ENCODE data around the gene SMAD7.

SMAD7 gene

DNA sequence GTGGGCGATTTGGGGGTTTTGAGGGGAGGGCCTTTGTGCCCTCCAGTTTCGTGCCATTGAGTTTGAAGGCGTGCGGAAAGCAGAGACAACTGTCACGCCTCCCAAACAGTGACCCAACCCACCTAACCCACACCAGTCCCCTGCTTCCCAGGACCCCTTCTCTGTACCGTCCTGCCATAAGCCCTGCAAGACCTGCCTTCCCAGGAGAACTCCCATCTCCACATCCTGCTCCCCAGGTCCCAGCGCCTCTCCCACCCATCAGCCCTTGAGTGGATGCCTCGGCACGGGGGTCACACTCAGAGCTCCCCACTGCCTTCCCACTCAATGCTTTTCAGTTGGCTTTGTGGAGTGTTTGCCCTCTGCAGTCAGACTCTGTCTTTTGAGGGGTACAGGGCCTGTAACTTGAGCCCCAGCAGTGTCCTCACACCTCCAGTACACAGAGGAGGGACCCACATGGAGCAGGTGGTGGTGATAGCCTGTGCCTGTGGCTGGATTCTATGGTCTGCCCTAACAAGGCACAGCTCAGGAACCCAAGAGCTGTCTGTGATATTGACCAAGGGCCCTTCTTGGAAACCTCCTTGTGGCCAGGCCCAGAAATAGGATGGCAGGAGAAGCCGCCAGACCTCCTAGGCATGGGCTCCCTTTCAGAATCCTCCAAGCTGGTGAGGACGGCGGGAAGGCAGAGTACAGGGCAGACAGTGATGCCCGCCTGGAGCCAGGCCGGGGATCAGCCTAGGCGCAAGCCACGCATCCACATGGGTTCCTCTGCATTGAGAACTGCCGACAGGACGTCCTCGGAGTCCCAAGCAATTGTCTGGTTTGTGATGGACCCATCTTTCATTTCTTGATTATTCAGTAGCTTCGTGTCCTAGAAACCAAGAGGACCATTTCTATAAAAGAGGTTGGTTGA is 44.4 kb upstream of the SMAD7 start:
- H3K4me3 ChIP-seq (ENCODE audit: low read depth, low read length): no peak overlapping the region
- DNase-seq (ENCODE audit: low read depth): no peak
- TF ChIP-seq, protein P1, sequence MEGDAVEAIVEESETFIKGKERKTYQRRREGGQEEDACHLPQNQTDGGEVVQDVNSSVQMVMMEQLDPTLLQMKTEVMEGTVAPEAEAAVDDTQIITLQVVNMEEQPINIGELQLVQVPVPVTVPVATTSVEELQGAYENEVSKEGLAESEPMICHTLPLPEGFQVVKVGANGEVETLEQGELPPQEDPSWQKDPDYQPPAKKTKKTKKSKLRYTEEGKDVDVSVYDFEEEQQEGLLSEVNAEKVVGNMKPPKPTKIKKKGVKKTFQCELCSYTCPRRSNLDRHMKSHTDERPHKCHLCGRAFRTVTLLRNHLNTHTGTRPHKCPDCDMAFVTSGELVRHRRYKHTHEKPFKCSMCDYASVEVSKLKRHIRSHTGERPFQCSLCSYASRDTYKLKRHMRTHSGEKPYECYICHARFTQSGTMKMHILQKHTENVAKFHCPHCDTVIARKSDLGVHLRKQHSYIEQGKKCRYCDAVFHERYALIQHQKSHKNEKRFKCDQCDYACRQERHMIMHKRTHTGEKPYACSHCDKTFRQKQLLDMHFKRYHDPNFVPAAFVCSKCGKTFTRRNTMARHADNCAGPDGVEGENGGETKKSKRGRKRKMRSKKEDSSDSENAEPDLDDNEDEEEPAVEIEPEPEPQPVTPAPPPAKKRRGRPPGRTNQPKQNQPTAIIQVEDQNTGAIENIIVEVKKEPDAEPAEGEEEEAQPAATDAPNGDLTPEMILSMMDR (conservative IDR thresholded peaks at IDR 0.05; ENCODE audit: low read depth, low read length): no peak

DNA sequence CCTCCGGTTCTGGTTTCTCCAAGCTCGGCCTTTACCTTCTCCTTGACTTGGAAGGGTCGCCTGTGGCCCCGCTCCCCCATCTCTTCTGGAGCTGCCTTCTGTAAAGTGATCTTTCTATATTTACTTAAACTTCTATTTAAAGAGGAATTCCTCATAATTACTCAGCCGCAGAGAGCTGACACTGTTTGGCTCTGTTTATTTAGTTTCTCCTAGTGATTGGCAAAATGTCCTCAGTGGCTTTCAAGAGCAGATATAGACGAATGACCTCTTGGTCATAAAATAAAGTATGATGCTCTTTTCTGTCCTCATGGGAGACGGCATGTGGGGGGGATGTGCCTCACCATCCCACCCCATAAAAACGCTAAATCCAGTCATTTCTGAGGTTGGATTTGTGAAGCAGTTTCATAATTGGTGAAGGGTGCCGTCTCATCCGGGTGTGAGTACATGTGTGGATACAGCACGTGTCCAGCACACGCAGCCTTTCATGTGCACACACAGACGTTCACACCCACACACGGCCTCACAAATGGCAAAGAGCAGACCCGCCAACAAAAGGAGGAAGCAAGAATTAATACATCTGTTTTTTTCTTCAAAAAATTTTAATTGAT is 43.4 kb upstream of the SMAD7 start:
- TF ChIP-seq, protein P1 (conservative IDR thresholded peaks at IDR 0.05; ENCODE audit: low read depth, low read length): no peak
- peak; percentile 87 for DNase-seq (ENCODE audit: low read depth)
- H3K4me3 ChIP-seq (ENCODE audit: low read depth, low read length): no peak overlapping the region

DNA sequence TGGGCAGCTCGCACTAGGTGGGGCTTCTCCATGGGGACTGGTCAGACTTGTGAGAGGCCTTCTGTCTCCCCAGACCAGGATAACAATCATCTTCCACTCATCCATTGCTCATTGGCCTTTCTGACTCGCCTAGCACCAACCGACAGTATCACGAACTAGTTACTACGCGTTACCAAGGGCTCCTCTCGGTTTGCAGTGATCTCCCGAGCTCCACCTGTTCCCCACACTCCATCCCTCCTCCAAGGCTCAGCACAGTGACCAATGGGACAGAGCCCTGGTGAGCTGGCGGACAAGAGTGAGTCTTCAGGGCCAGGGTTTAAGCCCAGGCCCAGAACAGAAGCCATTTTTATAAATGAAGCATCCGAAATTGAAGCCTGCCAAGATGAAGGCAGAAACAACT is 42.8 kb upstream of the SMAD7 start:
- TF ChIP-seq, protein P1 (conservative IDR thresholded peaks at IDR 0.05; ENCODE audit: low read depth, low read length): no peak
- H3K4me3 ChIP-seq (ENCODE audit: low read depth, low read length): no peak overlapping the region
- DNase-seq (ENCODE audit: low read depth): no peak

DNA sequence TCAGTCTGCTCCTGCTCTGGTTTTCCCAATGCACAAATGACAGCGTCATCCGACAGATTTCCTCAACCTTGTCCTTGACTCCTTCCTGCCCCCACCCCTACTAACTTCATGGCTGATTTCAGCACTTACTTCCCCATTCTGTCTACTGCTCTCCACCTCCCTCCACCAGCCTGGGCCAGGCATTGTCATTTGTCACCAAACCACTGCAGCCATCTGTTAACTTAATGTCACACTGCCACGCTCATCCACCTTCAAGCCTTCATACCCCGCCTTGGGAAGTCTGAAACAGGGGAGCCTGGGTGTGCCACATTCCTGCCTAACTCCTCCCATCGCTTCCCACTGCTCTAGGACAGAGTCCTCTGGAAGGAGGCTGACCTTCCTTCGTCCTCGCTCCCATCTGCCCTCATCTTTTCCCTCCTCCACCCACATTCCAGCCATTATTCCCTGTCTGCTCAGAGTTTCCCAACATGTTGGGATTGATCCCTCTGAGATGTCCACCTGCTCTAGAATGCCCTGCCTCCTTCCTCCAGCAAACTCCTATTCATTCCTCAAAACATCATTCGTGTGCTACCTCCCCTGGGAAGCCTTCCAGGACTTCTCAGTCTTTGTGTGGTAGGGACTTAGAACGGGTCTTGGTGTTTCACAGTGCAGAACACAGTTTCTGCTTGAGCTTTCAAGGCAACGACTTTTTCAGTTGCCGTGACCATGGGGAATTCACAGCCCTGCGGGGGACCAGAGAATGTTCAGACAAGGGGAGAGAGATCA is 42.2 kb upstream of the SMAD7 start:
- DNase-seq (ENCODE audit: low read depth): no peak
- TF ChIP-seq, protein P1 (conservative IDR thresholded peaks at IDR 0.05; ENCODE audit: low read depth, low read length): no peak
- no peak overlapping the region for H3K4me3 ChIP-seq (ENCODE audit: low read depth, low read length)

DNA sequence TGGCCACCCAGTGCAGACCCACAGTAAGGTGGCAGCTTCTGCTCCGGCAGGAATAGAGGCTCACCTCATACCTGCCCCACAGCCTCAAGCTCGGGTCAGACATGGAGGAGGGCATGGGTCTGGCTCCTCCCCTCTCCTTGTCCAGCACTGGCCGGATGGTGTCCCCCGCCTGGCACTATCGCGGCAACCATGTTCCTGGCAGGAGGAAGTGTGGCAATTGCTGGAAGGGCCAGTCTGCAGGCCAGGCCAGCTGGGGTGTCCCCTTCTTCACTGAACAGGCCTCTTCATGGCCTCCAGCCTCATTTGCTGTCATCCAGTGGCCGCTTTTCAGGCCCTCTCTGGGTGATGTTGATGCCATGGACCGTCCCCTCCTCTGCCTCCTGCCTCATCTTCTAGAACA is 41.4 kb upstream of the SMAD7 start:
- DNase-seq (ENCODE audit: low read depth): no peak
- H3K4me3 ChIP-seq (ENCODE audit: low read depth, low read length): no peak overlapping the region
- TF ChIP-seq, protein P1 (conservative IDR thresholded peaks at IDR 0.05; ENCODE audit: low read depth, low read length): no peak

DNA sequence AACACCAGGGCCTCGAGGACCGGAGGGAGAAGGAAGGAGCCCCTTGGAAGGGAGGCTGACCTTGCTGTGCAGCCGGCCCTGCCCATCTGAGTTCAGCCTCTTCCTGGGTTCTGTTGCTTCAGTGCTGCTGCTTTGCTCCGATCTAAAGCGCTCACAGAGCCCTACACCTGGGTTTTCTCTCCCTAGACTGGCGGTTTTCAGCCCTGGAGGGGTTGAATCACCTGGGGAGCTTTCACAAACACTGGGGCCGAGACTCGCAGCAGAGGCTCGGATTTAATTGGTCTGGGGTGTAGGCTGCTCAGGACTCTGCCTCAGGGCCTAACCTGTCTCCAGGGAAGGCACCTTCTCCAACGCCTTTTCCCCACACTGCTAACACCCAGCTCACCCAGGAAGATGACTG is 40.9 kb upstream of the SMAD7 start:
- TF ChIP-seq, protein P1 (conservative IDR thresholded peaks at IDR 0.05; ENCODE audit: low read depth, low read length): no peak
- DNase-seq (ENCODE audit: low read depth): no peak
- no peak overlapping the region for H3K4me3 ChIP-seq (ENCODE audit: low read depth, low read length)
